ENCODE measurements around the gene ADAMTS2.

The ADAMTS2 gene

GRCh38 chr5:179346401-179346800, 1.1 kb upstream of the ADAMTS2 start:
- Histone ChIP-seq H3K4me2 (ENCODE audit: low read length) (no peak overlapping the region), H3K9me3 (ENCODE audit: low read length) (no peaks in the 10 kb centered on the region), H3K36me3 (ENCODE audit: insufficient read depth, low read length) (no peaks in the 10 kb centered on the region), H2AFZ (ENCODE audit: low read length) (no peak overlapping the region), H3K9ac (ENCODE audit: low read length) (no peak overlapping the region), H3K27ac (ENCODE audit: low read depth, low read length, poor library complexity, severe bottlenecking) (no peak overlapping the region), H3F3A (ENCODE audit: insufficient read depth, low read length) (no peaks in the 10 kb centered on the region), H3K27me3 (ENCODE audit: insufficient read depth, low read length) (no peaks in the 10 kb centered on the region), H3K79me2 (ENCODE audit: insufficient read depth, low read length) (no peaks in the 10 kb centered on the region), H3K9me2 (ENCODE audit: low read depth, low read length) (no peaks in the 10 kb centered on the region), H4K20me1 (ENCODE audit: insufficient read depth, low read length) (no peaks in the 10 kb centered on the region), H3K4me3 (ENCODE audit: low read depth, low read length, poor library complexity, severe bottlenecking) (no peak overlapping the region), H3K4me1 (ENCODE audit: insufficient read depth, low read length, severe bottlenecking) (no peaks in the 10 kb centered on the region)
- no peak for TF ChIP-seq EZH2 (IDR thresholded peaks at IDR 0.05; ENCODE audit: borderline replicate concordance, low read length)

GRCh38 chr5:179345183-179345432, 153 bp downstream of the ADAMTS2 start:
- H4K20me1 ChIP-seq (ENCODE audit: insufficient read depth, low read length) = no peaks in the 10 kb centered on the region
- H3K79me2 ChIP-seq (ENCODE audit: insufficient read depth, low read length) = no peaks in the 10 kb centered on the region
- H3K4me2 ChIP-seq (ENCODE audit: low read length) = no peak overlapping the region
- H3K9ac ChIP-seq (ENCODE audit: low read length) = no peak overlapping the region
- H3K27me3 ChIP-seq (ENCODE audit: insufficient read depth, low read length) = no peaks in the 10 kb centered on the region
- H3K4me1 ChIP-seq (ENCODE audit: insufficient read depth, low read length, severe bottlenecking) = no peaks in the 10 kb centered on the region
- no peaks in the 10 kb centered on the region for H3K36me3 ChIP-seq (ENCODE audit: insufficient read depth, low read length)
- H3F3A ChIP-seq (ENCODE audit: insufficient read depth, low read length) = no peaks in the 10 kb centered on the region
- H3K27ac ChIP-seq (ENCODE audit: low read depth, low read length, poor library complexity, severe bottlenecking) = no peak overlapping the region
- H3K4me3 ChIP-seq (ENCODE audit: low read depth, low read length, poor library complexity, severe bottlenecking) = no peak overlapping the region
- no peaks in the 10 kb centered on the region for H3K9me3 ChIP-seq (ENCODE audit: low read length)
- no peak overlapping the region for H2AFZ ChIP-seq (ENCODE audit: low read length)
- H3K9me2 ChIP-seq (ENCODE audit: low read depth, low read length) = no peaks in the 10 kb centered on the region
- TF ChIP-seq, protein P1, sequence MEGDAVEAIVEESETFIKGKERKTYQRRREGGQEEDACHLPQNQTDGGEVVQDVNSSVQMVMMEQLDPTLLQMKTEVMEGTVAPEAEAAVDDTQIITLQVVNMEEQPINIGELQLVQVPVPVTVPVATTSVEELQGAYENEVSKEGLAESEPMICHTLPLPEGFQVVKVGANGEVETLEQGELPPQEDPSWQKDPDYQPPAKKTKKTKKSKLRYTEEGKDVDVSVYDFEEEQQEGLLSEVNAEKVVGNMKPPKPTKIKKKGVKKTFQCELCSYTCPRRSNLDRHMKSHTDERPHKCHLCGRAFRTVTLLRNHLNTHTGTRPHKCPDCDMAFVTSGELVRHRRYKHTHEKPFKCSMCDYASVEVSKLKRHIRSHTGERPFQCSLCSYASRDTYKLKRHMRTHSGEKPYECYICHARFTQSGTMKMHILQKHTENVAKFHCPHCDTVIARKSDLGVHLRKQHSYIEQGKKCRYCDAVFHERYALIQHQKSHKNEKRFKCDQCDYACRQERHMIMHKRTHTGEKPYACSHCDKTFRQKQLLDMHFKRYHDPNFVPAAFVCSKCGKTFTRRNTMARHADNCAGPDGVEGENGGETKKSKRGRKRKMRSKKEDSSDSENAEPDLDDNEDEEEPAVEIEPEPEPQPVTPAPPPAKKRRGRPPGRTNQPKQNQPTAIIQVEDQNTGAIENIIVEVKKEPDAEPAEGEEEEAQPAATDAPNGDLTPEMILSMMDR (IDR thresholded peaks at IDR 0.05; ENCODE audit: low read length) = no peak
- TF ChIP-seq EZH2 (IDR thresholded peaks at IDR 0.05; ENCODE audit: borderline replicate concordance, low read length) = no peak

- H3K36me3 ChIP-seq (ENCODE audit: insufficient read depth, low read length) = no peaks in the 10 kb centered on the region
- H3K9ac ChIP-seq (ENCODE audit: low read length) = no peak overlapping the region
- TF ChIP-seq, protein P1 (IDR thresholded peaks at IDR 0.05; ENCODE audit: low read length) = no peak
- TF ChIP-seq EZH2 (IDR thresholded peaks at IDR 0.05; ENCODE audit: borderline replicate concordance, low read length) = no peak
- H4K20me1 ChIP-seq (ENCODE audit: insufficient read depth, low read length) = no peaks in the 10 kb centered on the region
- H3K27ac ChIP-seq (ENCODE audit: low read depth, low read length, poor library complexity, severe bottlenecking) = no peak overlapping the region
- H3K9me3 ChIP-seq (ENCODE audit: low read length) = no peaks in the 10 kb centered on the region
- H3K9me2 ChIP-seq (ENCODE audit: low read depth, low read length) = no peaks in the 10 kb centered on the region
- no peak overlapping the region for H3K4me3 ChIP-seq (ENCODE audit: low read depth, low read length, poor library complexity, severe bottlenecking)
- no peaks in the 10 kb centered on the region for H3K27me3 ChIP-seq (ENCODE audit: insufficient read depth, low read length)
- H2AFZ ChIP-seq (ENCODE audit: low read length) = no peak overlapping the region
- no peak overlapping the region for H3K4me2 ChIP-seq (ENCODE audit: low read length)
- H3F3A ChIP-seq (ENCODE audit: insufficient read depth, low read length) = no peaks in the 10 kb centered on the region
- no peaks in the 10 kb centered on the region for H3K79me2 ChIP-seq (ENCODE audit: insufficient read depth, low read length)
- no peaks in the 10 kb centered on the region for H3K4me1 ChIP-seq (ENCODE audit: insufficient read depth, low read length, severe bottlenecking)
Measured at GRCh38 chr5:179344431-179345182, 654 bp downstream of the ADAMTS2 start.

Data from OCI-LY1 (cell line).